ENCODE measurements around the gene MRNIP.

MRNIP gene

DNA sequence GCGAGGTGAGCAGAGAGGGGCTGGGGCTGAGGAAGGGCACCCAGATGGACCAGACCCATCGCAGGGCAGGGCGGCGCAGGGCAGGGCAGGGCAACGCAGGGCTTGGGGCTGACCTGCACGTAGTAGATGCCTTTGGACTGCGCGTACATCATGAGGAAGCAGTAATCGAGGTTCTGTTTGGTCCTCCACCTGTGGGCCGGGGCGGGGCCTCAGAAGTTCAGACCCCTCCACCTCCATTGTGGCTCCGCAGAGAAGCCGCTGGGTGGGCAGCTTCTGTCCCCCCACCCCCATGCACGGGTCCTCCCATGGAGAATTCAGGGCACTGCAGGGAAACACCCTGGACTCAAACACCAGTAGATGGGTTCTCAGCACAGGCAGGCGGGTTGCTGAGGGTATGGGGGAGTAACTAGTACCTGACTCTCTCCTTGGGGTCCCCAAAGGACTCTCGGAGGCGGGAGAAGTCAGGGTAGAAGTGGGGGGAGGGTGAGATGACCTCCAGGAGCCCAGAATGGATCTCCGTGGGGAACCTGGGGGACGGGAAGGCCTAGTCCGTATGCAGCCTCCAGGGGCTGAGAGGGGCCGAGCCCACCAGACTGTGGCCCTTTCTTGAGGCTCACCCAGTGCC, 58.4 kb downstream of the MRNIP start:
- Histone ChIP-seq H3K9me3 (ENCODE audit: control insufficient read depth, insufficient read depth, low read depth, low read length) (no peaks in the 10 kb centered on the region), H3K4me1 (ENCODE audit: control insufficient read depth, insufficient read depth, low read length) (peaks cover 30% of the 10 kb centered on the region), H3K4me3 (ENCODE audit: low read depth, low read length) (no peak overlapping the region), H3K9ac (ENCODE audit: low read length) (peak overlapping the region; percentile 35), H3K27me3 (ENCODE audit: control insufficient read depth, insufficient read depth, low read length) (no peaks in the 10 kb centered on the region), H3K27ac (ENCODE audit: low read depth, low read length) (no peak overlapping the region), H3K36me3 (ENCODE audit: control insufficient read depth, insufficient read depth, low read length) (peaks cover 39% of the 10 kb centered on the region)

DNA sequence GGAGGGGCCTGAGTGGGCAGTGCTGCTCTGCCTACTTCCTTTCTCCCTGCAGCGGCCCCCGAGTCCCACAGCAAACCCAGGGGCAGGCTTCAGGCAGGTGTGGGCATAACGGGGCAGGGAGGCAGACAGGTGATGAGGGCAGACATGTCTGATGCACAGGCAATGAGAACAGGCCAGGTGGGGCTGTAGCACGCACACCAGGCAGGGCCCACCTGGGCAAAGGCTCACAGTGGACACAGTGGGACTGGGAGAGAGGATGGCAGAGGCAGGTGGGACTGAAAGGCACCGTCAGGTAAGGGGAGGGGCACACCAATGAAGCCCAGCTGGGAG, 59.0 kb downstream of the MRNIP start:
- H3K4me1 ChIP-seq (ENCODE audit: control insufficient read depth, insufficient read depth, low read length) = peaks cover 30% of the 10 kb centered on the region
- H3K27ac ChIP-seq (ENCODE audit: low read depth, low read length) = no peak overlapping the region
- peaks cover 39% of the 10 kb centered on the region for H3K36me3 ChIP-seq (ENCODE audit: control insufficient read depth, insufficient read depth, low read length)
- H3K4me3 ChIP-seq (ENCODE audit: low read depth, low read length) = no peak overlapping the region
- no peaks in the 10 kb centered on the region for H3K27me3 ChIP-seq (ENCODE audit: control insufficient read depth, insufficient read depth, low read length)
- peak overlapping the region; percentile 35 for H3K9ac ChIP-seq (ENCODE audit: low read length)
- H3K9me3 ChIP-seq (ENCODE audit: control insufficient read depth, insufficient read depth, low read depth, low read length) = no peaks in the 10 kb centered on the region

DNA sequence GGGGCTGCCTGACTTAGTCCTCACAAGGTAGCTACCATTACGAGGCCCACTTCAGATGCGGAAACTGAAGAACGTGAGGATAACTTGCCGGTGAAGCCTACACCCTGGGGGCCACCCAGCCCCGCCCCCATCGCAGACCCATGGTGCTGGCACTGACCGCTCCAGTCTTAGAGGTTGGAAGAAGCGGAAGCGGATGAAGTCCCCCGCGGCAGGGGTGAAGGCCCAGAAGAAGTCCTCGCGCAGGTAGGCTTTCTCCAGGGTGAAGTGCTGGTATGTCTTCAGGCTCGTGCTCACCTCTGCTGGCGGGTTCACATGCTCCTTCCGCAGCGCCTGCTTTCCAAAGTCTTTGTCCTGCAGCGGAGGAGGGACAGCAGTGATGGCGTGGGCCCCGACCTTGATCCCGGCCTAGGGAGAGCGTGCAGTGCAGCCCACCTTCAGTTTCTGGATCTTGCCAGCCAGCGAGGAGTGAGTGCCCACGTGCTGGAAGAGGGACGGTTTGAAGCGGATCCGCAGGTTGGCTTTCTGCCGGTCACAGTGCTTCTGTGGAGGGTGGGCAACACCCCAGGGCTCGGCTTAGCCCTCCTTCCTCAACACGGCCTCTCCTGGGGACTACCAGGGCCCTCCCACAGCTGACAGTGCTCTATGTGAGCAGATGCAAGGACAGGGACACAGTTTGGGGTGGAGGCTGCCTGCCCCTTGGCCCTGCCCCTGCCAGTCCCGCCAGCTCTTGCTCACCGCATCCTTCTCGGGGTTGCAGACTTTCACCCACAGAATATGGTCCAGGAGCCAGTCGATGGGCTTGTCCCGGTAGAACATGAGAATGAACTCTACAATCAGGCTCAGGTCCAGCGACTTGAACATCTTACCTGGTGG, 59.6 kb downstream of the MRNIP start:
- H3K27me3 ChIP-seq (ENCODE audit: control insufficient read depth, insufficient read depth, low read length) = no peaks in the 10 kb centered on the region
- no peak overlapping the region for H3K9ac ChIP-seq (ENCODE audit: low read length)
- H3K27ac ChIP-seq (ENCODE audit: low read depth, low read length) = no peak overlapping the region
- peaks cover 26% of the 10 kb centered on the region for H3K4me1 ChIP-seq (ENCODE audit: control insufficient read depth, insufficient read depth, low read length)
- H3K9me3 ChIP-seq (ENCODE audit: control insufficient read depth, insufficient read depth, low read depth, low read length) = no peaks in the 10 kb centered on the region
- H3K4me3 ChIP-seq (ENCODE audit: low read depth, low read length) = no peak overlapping the region
- peaks cover 39% of the 10 kb centered on the region for H3K36me3 ChIP-seq (ENCODE audit: control insufficient read depth, insufficient read depth, low read length)

DNA sequence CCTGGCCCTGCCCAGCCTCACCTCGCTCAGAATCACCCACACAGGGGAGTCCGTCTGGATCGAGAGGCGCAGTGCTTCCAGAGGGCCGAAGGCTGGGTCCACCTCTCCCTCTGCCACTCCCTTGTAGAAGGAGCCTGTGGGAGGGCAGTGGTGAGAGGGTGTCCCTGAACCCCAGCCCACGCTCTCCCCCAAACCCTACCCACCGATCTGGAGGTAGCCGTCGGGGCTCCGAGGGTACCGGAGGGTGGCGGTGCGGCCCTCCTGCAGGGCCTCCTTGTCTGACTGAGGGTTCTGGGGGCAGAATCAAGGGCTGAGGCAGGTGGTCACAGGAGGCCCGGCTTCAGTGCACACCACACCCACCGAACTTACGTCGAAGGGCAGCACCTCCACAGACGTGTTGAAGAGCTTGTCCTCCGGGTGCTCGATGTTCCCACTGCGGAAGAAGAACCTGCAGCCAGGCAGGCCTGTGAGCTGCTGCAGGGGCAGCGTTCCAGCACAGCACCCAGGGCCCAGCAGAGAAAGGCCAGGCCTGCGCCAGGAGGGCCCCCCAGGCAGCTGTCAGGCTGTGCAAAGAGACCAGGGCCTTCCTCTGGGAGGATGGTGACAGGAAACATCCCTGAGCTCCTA, 60.4 kb downstream of the MRNIP start:
- peaks cover 27% of the 10 kb centered on the region for H3K4me1 ChIP-seq (ENCODE audit: control insufficient read depth, insufficient read depth, low read length)
- H3K4me3 ChIP-seq (ENCODE audit: low read depth, low read length) = no peak overlapping the region
- no peak overlapping the region for H3K9ac ChIP-seq (ENCODE audit: low read length)
- no peak overlapping the region for H3K27ac ChIP-seq (ENCODE audit: low read depth, low read length)
- H3K9me3 ChIP-seq (ENCODE audit: control insufficient read depth, insufficient read depth, low read depth, low read length) = no peaks in the 10 kb centered on the region
- H3K36me3 ChIP-seq (ENCODE audit: control insufficient read depth, insufficient read depth, low read length) = peaks cover 39% of the 10 kb centered on the region
- no peaks in the 10 kb centered on the region for H3K27me3 ChIP-seq (ENCODE audit: control insufficient read depth, insufficient read depth, low read length)

DNA sequence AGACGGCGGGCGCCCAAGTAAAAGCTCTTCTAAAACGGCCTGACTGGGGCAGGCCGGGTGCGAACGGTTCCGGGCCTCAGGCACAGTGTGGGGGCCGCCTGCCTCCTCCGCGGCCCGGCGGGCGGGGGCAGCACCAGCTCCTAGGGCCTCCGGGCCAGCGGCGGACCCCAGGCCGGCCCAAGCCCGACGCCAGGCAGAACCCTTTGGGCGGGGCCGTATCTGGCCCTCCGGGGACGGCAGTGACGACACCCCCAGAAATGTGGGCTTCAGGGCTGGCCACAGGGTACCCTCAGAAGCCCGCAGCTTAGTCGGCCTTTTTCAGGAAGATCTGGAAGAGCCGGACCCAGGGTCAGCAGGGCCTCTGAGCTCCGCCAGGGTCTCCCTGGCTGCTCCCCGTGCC, 60.9 kb downstream of the MRNIP start:
- H3K36me3 ChIP-seq (ENCODE audit: control insufficient read depth, insufficient read depth, low read length) = peaks cover 39% of the 10 kb centered on the region
- no peaks in the 10 kb centered on the region for H3K27me3 ChIP-seq (ENCODE audit: control insufficient read depth, insufficient read depth, low read length)

DNA sequence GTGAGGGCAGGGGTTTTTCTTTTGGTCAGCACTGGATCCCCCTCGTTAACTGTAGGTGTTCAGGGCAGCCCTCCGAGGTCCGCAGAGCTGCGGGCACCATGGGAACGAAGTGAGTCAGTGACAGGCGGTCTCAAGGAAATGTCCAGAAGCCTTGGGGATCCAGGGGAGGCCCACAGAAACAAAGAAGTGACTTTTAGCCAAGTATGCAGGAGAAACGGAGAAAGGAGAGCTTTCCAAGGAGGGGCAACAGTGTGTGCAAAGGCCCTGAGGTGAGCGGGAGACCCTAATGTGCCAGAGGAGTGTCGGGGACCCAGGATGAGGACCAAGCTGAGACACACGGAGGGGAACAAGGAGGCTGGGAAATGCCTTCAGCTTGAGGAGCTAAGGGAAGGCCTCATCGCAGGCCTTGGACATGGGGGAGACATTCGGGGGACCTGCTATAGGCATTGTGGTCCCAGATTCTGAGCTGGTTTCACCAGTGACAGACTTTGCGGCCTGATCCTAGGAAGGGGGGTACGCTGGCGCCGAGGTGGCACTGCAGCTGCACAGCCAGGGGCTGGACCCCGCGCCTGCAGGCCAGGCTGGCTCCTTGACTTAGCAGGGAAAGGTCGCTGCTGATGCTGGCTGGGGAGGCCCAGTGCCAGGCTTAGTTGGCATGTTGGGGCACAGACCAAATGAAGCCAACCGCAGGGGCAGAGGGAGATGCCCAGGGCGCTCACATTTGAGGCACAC, 61.6 kb downstream of the MRNIP start:
- peak overlapping the region; percentile 93 for H3K4me3 ChIP-seq (ENCODE audit: low read depth, low read length)
- H3K36me3 ChIP-seq (ENCODE audit: control insufficient read depth, insufficient read depth, low read length) = peaks cover 39% of the 10 kb centered on the region
- no peak overlapping the region for H3K27ac ChIP-seq (ENCODE audit: low read depth, low read length)
- H3K9ac ChIP-seq (ENCODE audit: low read length) = no peak overlapping the region
- no peaks in the 10 kb centered on the region for H3K9me3 ChIP-seq (ENCODE audit: control insufficient read depth, insufficient read depth, low read depth, low read length)
- H3K4me1 ChIP-seq (ENCODE audit: control insufficient read depth, insufficient read depth, low read length) = peaks cover 19% of the 10 kb centered on the region
- no peaks in the 10 kb centered on the region for H3K27me3 ChIP-seq (ENCODE audit: control insufficient read depth, insufficient read depth, low read length)

More for the DNA sequence above, 60.9 kb downstream of the MRNIP start:
- no peak overlapping the region for H3K4me3 ChIP-seq (ENCODE audit: low read depth, low read length)
- no peak overlapping the region for H3K27ac ChIP-seq (ENCODE audit: low read depth, low read length)
- H3K4me1 ChIP-seq (ENCODE audit: control insufficient read depth, insufficient read depth, low read length) = peaks cover 25% of the 10 kb centered on the region
- H3K9ac ChIP-seq (ENCODE audit: low read length) = no peak overlapping the region
- no peaks in the 10 kb centered on the region for H3K9me3 ChIP-seq (ENCODE audit: control insufficient read depth, insufficient read depth, low read depth, low read length)

DNA sequence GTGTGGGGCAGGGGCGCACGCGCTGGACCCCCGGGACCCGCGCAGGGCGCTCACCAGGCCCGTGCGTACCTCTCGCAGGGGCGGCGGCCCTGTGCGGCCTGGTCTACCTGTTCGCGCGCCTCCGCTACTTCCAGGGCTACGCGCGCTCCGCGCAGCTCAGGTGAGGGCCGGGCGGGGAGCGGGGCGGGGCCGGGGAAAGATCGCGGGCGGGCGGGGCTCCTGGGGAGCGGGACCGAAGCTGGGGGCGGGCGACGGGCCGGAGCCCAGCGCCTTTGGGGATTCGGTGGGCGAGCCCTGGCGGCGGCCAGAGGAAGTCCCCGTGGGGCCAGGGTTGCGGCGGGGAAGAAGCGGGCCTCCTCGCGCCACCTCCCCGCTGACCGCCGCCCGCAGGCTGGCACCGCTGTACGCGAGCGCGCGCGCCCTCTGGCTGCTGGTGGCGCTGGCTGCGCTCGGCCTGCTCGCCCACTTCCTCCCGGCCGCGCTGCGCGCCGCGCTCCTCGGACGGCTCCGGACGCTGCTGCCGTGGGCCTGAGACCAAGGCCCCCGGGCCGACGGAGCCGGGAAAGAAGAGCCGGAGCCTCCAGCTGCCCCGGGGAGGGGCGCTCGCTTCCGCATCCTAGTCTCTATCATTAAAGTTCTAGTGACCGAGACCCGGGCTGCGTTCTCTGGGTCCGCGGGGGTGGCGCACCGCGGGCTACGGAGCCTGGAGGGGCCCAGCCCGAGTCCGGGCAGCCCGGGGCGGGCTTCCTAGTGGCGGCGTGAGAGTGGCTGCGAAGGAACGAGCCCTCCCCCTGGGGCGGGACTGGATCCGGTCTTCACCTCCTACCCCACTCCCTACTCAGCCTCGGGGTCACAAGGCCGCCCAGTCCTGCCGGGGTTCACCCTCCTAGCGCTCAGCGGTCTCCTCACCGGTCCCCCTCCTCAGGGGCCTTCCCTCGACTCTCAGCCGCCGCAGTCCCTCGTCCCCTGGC, 62.5 kb downstream of the MRNIP start:
- Histone ChIP-seq H3K27me3 (ENCODE audit: control insufficient read depth, insufficient read depth, low read length) (no peaks in the 10 kb centered on the region), H3K4me1 (ENCODE audit: control insufficient read depth, insufficient read depth, low read length) (peaks cover 17% of the 10 kb centered on the region), H3K27ac (ENCODE audit: low read depth, low read length) (peak overlapping the region; percentile 75; the same call in 1 of the 2 replicates), H3K4me3 (ENCODE audit: low read depth, low read length) (peak overlapping the region; percentile 93), H3K9me3 (ENCODE audit: control insufficient read depth, insufficient read depth, low read depth, low read length) (no peaks in the 10 kb centered on the region), H3K9ac (ENCODE audit: low read length) (peak overlapping the region; percentile 82), H3K36me3 (ENCODE audit: control insufficient read depth, insufficient read depth, low read length) (peaks cover 37% of the 10 kb centered on the region)

DNA sequence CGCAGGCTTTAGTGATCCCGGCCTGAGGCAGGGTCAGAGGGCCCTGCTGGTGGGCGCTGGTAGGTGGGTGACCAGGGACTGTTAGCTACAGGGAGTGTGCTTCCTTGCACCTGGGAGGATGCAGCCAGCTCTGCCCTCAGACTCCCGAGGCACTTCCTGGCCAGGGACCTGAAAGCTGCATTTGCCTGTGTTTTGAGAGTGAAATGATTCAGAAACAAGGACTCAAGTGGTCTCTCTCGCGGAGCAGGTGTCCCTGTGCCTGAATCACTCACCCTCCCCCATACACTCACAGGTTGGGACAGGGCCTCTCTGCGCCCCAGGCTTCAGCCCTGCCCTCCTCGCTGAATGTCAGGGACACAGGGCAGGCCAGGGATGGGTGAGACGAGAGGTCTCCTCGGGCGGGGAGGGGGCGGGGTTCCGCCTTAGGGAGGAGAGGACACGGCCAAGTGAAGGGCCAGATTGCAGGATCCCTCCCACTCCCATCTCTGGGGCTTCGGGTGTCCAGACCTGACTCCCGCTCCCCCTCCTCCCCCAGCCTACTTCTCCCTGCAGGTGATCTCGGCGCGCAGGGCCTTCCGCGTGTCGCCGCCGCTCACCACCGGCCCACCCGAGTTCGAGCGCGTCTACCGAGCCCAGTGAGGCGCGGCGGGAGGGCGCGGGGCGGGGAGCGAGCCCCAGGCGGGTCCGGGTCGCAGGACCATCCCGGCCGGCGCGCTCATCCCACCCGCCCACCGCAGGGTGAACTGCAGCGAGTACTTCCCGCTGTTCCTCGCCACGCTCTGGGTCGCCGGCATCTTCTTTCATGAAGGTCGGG, 63.4 kb downstream of the MRNIP start:
- Histone ChIP-seq H3K36me3 (ENCODE audit: control insufficient read depth, insufficient read depth, low read length) (peaks cover 32% of the 10 kb centered on the region), H3K27ac (ENCODE audit: low read depth, low read length) (peak overlapping the region; percentile 51; the same call in 1 of the 2 replicates), H3K4me3 (ENCODE audit: low read depth, low read length) (peak overlapping the region; percentile 93), H3K27me3 (ENCODE audit: control insufficient read depth, insufficient read depth, low read length) (no peaks in the 10 kb centered on the region), H3K9ac (ENCODE audit: low read length) (peak overlapping the region; percentile 82), H3K9me3 (ENCODE audit: control insufficient read depth, insufficient read depth, low read depth, low read length) (no peaks in the 10 kb centered on the region), H3K4me1 (ENCODE audit: control insufficient read depth, insufficient read depth, low read length) (peaks cover 17% of the 10 kb centered on the region)

DNA sequence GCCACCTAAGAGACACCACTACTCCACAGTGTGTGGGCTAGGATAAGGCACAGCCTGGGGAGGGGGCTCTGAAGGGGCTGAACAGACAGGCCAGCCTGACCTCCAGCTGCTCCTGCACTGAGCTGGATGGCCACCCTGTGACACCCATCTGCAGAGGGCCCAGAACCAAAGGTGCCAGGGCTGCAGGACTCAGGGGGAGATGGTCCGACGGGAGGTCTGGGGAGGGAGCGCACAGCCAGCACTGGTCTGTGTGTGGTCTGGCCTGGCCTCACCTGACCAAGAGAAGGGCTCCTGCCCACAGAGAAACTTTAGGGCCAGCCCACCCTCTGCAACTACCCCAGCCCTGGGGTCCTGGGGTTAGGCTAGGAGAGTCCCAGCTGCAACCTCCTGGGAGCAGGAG, 64.0 kb downstream of the MRNIP start:
- Histone ChIP-seq H3K9me3 (ENCODE audit: control insufficient read depth, insufficient read depth, low read depth, low read length) (no peaks in the 10 kb centered on the region), H3K36me3 (ENCODE audit: control insufficient read depth, insufficient read depth, low read length) (peaks cover 25% of the 10 kb centered on the region), H3K27ac (ENCODE audit: low read depth, low read length) (no peak overlapping the region), H3K27me3 (ENCODE audit: control insufficient read depth, insufficient read depth, low read length) (no peaks in the 10 kb centered on the region), H3K9ac (ENCODE audit: low read length) (no peak overlapping the region), H3K4me1 (ENCODE audit: control insufficient read depth, insufficient read depth, low read length) (peaks cover 17% of the 10 kb centered on the region), H3K4me3 (ENCODE audit: low read depth, low read length) (peak overlapping the region; percentile 93; the same call in 1 of the 2 replicates)

Measured in HUES6 (cell line).